Smooth muscle cell of trachea (primary cell): ENCODE results near the gene PRRC2A. TPM values are rescaled to one million over a fixed set of nuclear protein-coding genes. Genes with fewer than 3 reads are reported as not detected.

Experiments
- total RNA-seq: library from RNA; depleted of rRNA; stranded (reverse); fragments of >200 nt; gene quantifications from 2 replicates; pipeline ENCODE4 v1.2.1, GENCODE V29; 2014

Gene PRRC2A
- 46.6 and 50.6 TPM in 2 replicates for total RNA-seq

DNA sequence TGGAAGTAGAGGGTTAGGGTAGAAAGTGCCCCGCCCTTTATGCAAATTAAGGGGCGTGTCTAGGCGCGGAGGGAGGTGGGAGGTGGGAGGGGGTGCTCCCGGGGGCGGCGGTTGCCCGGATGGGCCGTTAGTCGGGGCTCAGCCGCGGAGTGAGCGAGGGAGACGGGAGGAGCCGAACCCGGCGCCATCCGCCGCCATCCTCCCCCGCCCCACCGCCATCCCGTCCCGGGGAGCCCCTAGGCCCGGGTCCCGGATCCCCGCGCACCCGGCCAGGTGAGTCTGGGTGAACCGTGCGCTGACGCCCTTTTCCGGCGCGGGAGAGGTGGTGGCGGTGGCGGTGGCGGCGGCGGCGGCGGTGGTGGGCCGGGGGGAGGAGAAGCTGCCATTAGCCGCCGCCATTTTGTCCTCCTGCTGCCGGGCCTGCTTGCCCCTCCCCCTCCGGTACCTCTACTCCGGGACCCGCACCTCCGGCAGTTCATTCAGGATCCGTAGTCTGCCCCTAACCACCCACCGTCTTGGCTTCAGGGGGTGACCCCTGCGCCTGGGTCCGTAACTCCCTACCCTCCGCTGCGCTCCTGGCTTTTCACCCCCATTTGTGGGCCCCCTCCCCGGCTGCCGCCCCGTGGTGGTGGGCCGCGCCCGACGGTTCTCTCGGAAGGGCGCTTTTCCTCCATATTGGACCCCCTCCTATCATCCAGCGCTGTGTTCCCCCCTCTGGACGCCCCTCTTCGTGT lies at the start of gene PRRC2A:
Gene PRRC2A (plus strand): TSS at position 130 of the 734 bp plus-strand sequence. CDS start 2,075 bp downstream, outside the sequence.

DNA sequence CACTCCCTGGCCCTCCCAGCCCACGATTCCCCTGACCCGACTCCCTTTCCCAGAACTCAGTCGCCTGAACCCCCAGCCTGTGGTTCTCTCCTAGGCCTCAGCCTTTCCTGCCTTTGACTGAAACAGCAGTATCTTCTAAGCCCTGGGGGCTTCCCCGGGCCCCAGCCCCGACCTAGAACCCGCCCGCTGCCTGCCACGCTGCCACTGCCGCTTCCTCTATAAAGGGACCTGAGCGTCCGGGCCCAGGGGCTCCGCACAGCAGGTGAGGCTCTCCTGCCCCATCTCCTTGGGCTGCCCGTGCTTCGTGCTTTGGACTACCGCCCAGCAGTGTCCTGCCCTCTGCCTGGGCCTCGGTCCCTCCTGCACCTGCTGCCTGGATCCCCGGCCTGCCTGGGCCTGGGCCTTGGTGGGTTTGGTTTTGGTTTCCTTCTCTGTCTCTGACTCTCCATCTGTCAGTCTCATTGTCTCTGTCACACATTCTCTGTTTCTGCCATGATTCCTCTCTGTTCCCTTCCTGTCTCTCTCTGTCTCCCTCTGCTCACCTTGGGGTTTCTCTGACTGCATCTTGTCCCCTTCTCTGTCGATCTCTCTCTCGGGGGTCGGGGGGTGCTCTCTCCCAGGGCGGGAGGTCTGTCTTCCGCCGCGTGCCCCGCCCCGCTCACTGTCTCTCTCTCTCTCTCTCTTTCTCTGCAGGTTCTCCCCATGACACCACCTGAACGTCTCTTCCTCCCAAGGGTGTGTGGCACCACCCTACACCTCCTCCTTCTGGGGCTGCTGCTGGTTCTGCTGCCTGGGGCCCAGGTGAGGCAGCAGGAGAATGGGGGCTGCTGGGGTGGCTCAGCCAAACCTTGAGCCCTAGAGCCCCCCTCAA lies 48.2 kb upstream of the PRRC2A start, which contains the start of gene LTA:
Gene LTA (plus strand): TSS at position 249 of the 871 bp plus-strand sequence. CDS start 454 bp downstream, at position 703.

DNA sequence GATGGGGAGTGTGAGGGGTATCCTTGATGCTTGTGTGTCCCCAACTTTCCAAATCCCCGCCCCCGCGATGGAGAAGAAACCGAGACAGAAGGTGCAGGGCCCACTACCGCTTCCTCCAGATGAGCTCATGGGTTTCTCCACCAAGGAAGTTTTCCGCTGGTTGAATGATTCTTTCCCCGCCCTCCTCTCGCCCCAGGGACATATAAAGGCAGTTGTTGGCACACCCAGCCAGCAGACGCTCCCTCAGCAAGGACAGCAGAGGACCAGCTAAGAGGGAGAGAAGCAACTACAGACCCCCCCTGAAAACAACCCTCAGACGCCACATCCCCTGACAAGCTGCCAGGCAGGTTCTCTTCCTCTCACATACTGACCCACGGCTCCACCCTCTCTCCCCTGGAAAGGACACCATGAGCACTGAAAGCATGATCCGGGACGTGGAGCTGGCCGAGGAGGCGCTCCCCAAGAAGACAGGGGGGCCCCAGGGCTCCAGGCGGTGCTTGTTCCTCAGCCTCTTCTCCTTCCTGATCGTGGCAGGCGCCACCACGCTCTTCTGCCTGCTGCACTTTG lies 45.1 kb upstream of the PRRC2A start, which contains the start of gene TNF:
Gene TNF (plus strand): TSS at position 231 of the 567 bp plus-strand sequence. CDS start 177 bp downstream, at position 408.

DNA sequence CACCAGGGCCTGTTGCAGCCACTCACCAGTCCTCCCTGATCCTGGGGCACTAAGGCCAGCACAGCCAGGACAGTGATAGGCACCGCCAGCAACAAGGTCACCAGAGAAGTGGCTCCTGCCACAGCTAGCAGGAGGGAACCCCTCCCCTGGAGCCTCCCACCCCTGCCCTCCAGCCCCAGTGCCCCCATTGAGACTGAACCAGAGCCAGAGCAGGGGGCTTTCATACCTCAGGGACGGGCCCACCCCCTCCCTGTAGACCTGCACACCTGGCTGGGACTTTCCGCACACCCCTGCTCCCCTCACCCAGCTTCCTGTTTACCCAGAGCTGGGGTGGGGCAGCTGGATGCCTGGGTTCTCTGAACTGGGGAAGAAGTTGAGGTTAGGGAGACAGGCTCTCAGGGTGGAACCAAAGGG lies 38.3 kb upstream of the PRRC2A start, which contains the start of gene LTB:
Gene LTB (minus strand): TSS at position 195 of the 414 bp plus-strand sequence. CDS start 7 bp downstream, at position 188.

DNA sequence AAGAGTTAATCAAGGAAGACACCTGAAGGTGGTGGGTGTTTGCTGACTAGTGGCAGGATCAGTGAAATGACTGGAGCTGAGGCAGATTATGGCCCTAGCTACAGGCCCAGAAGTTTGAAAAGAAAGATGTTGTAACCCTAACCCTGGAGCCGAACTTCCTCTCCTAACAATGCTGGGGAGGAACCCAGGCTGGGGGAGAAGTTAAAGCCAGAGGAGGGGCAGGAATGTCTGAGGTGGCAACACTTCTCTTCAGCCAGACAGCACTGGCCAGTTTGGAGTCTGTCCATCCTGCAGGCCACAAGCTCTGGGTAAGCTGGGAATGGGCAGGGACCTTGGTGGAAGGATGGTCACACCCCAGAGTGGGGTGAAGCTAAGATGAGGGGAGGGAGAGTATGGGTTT lies 34.5 kb upstream of the PRRC2A start, which contains the start of gene LST1:
Gene LST1 (plus strand): TSS at position 270 of the 400 bp plus-strand sequence. CDS start 1,023 bp downstream, outside the sequence.

DNA sequence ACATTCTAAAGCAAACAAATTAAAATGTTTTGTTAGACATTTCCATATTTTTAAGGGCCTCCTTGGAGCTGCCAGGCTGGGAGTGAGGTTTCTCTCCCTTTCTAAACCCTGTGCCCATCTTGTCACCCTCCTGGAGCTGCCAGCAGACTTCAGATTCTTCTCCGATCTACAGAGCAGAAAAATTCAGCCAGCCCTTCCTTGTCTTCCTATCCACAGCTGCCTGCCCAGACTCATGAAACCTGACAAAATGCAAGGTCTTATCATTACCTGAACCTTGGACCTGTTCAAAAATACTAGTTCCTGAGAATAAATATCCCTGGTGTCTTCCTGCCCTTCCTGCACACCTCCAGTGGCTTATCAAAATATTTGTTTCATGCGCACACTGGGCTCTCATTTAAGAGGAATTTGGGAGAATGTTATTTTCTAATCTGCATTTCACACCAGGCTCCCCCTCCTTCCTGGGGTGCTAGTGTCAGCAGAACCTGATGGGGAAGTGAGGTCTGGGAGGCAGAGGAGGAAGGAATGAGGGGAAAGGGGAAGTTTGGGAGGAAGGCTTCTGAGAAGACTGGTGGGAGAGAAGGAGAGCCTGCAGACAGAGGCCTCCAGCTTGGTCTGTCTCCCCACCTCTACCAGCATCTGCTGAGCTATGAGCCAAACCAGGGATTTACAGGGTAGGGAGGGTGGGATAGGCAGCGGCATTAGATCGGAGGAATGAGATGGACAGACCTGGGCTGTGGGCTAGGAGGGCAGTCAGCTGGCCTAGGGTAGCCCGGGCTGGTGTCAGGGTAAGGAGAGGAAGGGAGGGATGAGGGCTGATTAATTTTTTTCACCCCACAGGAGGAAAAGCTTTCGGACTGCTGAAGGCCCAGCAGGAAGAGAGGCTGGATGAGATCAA lies 5.6 kb upstream of the PRRC2A start, which contains the start of gene AIF1:
Gene AIF1 (plus strand): TSS at position 551 of the 895 bp plus-strand sequence. CDS start 96 bp downstream, at position 647.

DNA sequence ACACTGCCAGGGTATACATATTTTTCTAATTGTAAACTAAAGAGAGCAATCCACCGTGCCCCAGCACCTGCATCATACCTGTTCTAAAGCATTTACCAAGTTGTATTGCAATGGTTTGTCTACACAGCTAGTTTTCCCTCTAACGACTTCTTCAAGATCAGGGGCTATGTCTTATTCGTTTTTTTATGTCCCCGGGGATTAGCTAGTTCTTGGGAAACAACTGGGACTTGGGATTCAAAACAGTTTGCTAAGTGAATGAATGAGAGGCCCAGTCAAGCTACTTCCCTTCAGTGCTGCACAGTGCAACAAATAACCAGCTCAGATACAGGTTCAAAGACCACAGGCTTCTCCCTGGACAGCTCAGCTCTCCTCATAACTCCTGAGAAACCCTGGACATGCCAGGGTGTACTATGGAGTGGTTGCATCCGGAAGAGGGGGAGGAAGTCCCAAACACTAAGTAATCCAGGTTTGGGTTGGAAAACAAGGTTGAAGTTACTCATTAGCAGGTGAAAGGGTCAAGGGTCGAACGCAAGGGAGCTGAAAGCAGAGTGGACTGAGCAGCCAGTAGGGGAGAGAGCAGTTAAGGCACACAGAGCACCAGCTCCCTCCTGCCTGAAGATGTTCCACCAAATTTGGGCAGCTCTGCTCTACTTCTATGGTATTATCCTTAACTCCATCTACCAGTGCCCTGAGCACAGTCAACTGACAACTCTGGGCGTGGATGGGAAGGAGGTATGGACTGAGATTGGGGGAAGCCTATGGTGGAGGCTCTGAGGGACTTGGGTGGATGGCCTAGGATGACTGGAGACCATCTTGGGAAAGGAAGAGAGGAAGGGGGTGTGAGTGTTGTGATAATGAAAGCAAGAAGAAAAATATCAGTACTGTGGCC lies 35.1 kb downstream of the PRRC2A start, which contains the start of gene APOM:
Gene APOM (plus strand): TSS at position 546 of the 889 bp plus-strand sequence. CDS start 73 bp downstream, at position 619.

DNA sequence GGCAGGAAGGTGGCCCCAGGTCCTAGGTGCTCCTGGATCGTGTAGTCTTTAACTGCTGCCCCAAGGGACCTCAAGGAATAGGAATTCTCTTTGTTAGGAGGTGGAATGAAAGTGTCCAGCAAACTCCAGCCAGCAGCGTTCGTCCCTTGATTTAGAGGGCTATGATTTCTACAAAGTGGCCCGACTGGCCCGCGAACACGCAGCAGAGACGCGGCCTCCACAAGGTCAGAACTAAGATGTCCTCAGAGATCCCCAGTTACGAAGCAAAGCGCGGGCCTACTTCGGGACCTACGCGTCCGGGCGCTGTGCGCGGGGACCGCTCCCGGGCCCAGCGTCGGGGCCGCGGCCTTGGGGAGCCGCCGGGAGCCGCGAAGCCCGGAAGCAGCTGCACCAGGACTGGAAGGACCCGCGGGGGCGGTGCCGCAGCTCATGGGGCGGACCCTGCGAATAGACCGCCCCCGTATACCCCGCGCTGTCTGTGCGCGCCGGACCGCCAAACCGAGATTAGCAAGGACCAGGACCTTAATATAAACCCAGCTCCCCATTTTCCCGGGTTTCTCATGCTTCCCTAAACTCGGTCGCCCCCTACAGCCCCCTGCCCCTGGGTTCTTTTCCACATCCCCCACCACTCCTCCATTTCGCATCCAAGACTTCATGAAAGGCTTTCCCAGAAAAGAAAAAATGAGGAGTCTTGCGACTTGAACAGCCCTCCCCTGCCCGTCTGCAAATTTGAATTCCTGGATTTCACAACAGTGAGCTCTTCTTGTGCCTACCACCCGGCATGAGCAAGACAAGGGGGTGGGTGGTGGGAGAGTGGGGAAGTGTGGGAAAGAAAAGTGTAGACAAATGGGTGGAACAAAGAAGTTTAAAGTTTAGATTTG lies 40.1 kb downstream of the PRRC2A start, which contains the start of gene C6orf47:
Gene C6orf47 (minus strand): TSS at position 398 of the 881 bp plus-strand sequence. CDS start 831 bp downstream, outside the sequence.

DNA sequence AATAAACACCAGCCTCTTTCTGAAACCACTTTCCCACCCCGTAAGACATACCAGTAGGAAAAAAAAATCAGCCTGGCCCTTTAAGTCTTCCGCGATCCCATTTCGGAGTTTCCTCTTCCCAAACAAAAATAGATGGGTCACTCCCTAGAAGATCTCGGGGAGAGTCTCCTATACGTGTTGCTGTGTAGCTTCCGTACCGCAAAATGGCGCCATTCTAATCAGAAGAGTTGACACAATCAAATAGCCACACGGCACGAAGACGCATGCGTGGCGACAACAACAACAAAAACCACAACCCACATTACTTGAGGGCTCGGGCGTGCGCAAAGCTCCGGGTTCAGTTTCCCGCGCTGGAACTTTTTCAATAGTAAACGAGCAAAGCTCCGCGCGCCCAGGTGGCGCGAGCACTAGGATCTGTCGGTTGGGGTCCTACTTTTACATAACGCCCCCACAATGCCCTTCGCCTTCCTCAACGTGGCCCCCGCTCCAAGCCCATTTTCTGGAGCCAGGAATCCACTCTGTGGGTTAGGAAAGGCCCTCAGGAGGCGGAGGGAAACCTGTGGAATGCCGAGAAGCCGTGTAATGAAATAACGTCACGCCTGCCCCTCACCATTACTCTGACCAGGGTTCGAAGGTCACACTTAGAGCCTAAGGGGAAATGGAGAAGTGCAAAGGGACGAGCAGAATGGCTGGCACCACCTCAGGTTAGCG lies 44.4 kb downstream of the PRRC2A start, which contains the start of gene GPANK1:
Gene GPANK1 (minus strand): TSS at position 208 of the 711 bp plus-strand sequence. CDS start 519 bp downstream, outside the sequence.

DNA sequence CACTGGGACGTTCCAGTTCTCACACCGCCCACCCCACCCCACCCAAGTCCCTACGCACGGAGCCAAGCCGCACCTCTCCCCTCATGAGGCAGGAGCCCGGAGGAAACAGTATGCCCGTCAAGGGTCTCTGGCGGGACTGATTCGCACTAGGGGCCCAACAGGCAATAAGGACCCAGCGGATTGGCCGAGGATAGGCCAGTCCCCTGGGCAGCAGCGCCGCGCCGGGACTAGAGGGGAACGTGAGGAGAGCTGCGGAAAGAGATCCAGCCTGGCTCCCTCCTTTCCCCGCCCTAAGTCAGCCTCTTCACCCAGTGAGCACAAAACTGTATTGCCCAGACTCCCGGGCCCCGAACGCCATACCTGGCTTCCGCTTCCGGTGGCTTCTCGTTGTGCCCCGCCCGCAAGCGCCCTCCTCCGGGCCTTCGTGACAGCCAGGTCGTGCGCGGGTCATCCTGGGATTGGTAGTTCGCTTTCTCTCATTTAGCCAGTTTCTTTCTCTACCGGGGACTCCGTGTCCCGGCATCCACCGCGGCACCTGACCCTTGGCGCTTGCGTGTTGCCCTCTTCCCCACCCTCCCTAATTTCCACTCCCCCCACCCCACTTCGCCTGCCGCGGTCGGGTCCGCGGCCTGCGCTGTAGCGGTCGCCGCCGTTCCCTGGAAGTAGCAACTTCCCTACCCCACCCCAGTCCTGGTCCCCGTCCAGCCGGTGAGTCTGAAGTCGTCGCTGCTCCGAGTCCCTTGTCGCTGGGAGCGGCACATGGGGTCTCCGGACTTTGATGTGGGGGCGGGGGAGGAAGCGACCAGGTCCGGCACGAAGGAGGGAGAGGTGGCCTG lies 45.2 kb downstream of the PRRC2A start, which contains the start of gene CSNK2B:
Gene CSNK2B (plus strand): TSS at position 580 of the 836 bp plus-strand sequence. CDS start 752 bp downstream, outside the sequence.

DNA sequence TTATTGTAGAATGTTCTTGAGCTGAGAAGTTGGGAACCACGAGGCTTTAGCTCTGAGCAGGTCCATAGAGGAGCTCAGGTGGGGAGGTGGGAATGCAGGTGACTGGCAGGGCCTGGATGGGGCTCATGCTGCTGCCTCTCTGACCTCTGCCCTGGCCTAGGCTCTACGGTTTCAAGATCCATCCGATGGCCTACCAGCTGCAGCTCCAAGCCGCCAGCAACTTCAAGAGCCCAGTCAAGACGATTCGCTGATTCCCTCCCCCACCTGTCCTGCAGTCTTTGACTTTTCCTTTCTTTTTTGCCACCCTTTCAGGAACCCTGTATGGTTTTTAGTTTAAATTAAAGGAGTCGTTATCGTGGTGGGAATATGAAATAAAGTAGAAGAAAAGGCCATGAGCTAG lies 49.2 kb downstream of the PRRC2A start, which contains the start of gene LY6G5B:
Gene LY6G5B (plus strand): TSS at position 301 of the 400 bp plus-strand sequence. CDS start 975 bp downstream, outside the sequence.

DNA sequence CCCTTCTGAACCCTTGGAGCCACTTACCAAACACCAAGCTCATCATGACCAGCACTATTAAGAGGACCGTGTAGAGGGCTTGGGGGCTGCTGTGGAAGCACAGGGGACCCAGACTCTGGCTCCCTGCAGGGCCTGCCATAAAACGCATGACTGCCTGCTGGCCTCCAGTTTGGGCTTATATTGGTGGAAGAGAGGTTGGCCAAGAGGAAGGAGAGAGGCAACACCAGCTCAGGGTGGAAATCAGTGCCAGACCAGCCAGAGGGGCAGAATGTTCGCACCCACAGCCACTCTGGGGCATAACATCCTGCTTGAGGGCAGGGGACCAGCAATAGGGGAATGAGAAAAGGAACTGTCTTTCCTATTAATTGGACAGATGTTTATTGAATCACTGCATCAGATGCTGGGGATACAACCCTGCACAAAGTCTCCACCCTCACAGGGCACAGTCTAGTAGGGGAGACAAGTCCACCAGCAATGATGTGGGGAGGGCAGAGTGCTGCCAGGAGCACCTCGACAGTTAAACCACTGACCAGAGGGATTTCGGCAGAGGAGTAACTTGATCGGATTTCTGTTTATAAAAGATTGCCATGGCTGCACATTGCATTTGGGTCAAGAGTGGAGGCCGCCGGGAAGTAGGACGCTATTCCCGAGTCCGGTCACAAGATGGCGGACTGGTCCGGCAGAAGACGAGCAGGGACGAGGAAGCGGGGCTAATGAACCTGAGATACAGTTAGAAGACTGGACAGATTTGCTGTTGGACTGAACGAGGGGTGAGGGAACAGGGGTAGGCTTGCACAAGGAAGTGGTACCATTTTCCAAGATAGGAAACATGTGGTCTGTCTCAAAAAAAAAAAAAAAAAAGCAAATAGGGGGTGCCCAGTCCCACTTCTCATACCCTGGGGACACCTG lies 60.0 kb downstream of the PRRC2A start, which contains the start of gene LY6G5C:
Gene LY6G5C (minus strand): TSS at position 842 of the 909 bp plus-strand sequence. CDS start 694 bp downstream, at position 148.

